GM12878 (cell line): Measurements from ENCODE around the gene HECTD2. TPM values are rescaled to one million over a fixed set of nuclear protein-coding genes. Genes with fewer than 3 reads are reported as not detected.

Experiments used
- ATAC-seq: fragments of 200-7000 bp; cut with Tn5 transposase; 3 replicates; pipeline ENCODE4 v1.9.1; 2020; ENCODE audit warnings: mild to moderate bottlenecking, moderate library complexity
- BruUV-seq: library from RNA; stranded (reverse); fragments of 400-500 nt; replicated peaks from 2 replicates; lab custom pipeline; 2021; lab: Mats Ljungman, UMichigan
- CTCF ChIA-PET: fragments of 300-600 bp; sonication (Branson Sonifier 250); formaldehyde crosslinking; extraction: SDS; loops from one replicate; lab custom pipeline; 2021; ENCODE audit warnings: inconsistent platforms; lab: Yijun Ruan, JAX
- POLR2A ChIA-PET: fragments of 350-600 bp; formaldehyde crosslinking; extraction: SDS; loops from one replicate; lab custom pipeline; 2021; ENCODE audit warnings: inconsistent platforms; lab: Charles Lee
- RAD21 ChIA-PET: fragments of 300-600 bp; sonication (Branson Sonifier 250); formaldehyde crosslinking; loops from one replicate; lab custom pipeline; 2023; ENCODE audit warnings: antibody characterized with exemption; ENCODE audit not compliant: unreplicated experiment; lab: Charles Lee
- SMC1A ChIA-PET: fragments of 300-600 bp; sonication (Branson Sonifier 250); formaldehyde crosslinking; loops from one replicate; lab custom pipeline; 2023; ENCODE audit not compliant: unreplicated experiment, uncharacterized antibody; lab: Charles Lee
- DNase-seq: peaks from one replicate; pipeline ENCODE4 v3.0.0-alpha.2; 2011; ENCODE audit warnings: low read depth, low spot score
- FAIRE-seq: peaks from 3 replicates; lab custom pipeline; 2011; peaks lifted over from hg19 to GRCh38; lab: Jason Lieb, UNC
- H2AFZ ChIP-seq: 2 replicates; pipeline ENCODE4 v1.6.0; 2011; ENCODE audit warnings: low read depth, low read length, control low read depth; ENCODE audit not compliant: control insufficient read depth
- H3K27ac ChIP-seq: 2 replicates; pipeline ENCODE4 v1.5.1; 2011; ENCODE audit warnings: control low read depth; ENCODE audit not compliant: control insufficient read depth, insufficient read depth
- H3K27me3 ChIP-seq, 2 experiments: replicated peaks in 1 of 2; 2 replicates each; pipeline versions ENCODE4 v1.6.0 to v1.6.1; 2011; ENCODE audit warnings: low read length in 1 of 2; ENCODE audit not compliant: control insufficient read depth in 2 of 2, insufficient read depth in 2 of 2
- H3K36me3 ChIP-seq, 2 experiments: 2 replicates each; pipeline ENCODE4 v1.5.1; 2011; ENCODE audit warnings: low read length in 1 of 2; ENCODE audit not compliant: control insufficient read depth in 2 of 2, insufficient read depth in 2 of 2
- H3K4me1 ChIP-seq: 2 replicates; pipeline ENCODE4 v1.6.1; 2011; ENCODE audit warnings: mild to moderate bottlenecking, low read length, moderate library complexity, mixed read lengths; ENCODE audit not compliant: control insufficient read depth, insufficient read depth
- H3K4me2 ChIP-seq: 2 replicates; pipeline ENCODE4 v1.6.0; 2011; ENCODE audit warnings: control low read depth; ENCODE audit not compliant: control insufficient read depth, insufficient read depth
- H3K4me3 ChIP-seq: fragments of 200-600 bp; sonication (generic); 2 replicates; pipeline ENCODE4 v1.5.1; 2016
- H3K79me2 ChIP-seq: 2 replicates; pipeline ENCODE4 v1.6.0; 2011; ENCODE audit warnings: low read length; ENCODE audit not compliant: control insufficient read depth, insufficient read depth
- H3K9ac ChIP-seq: 2 replicates; pipeline ENCODE4 v1.8.0; 2011; ENCODE audit warnings: low read length, control low read depth, mixed read lengths; ENCODE audit not compliant: control insufficient read depth, insufficient read depth
- H3K9me3 ChIP-seq: replicated peaks from 3 replicates; pipeline ENCODE4 v1.5.1; 2011; ENCODE audit warnings: mild to moderate bottlenecking, low read length; ENCODE audit not compliant: control insufficient read depth, insufficient read depth
- H4K20me1 ChIP-seq: 2 replicates; pipeline ENCODE4 v1.6.0; 2011; ENCODE audit not compliant: control insufficient read depth, insufficient read depth
- ASH2L ChIP-seq: fragments of 300-600, 200-600 bp; sonication (generic); IDR thresholded peaks from 2 replicates; pipeline ENCODE4 v1.6.1; 2017; ENCODE audit warnings: low read depth, mild to moderate bottlenecking, borderline replicate concordance
- CTCF ChIP-seq, 3 experiments: IDR thresholded peaks in 2 of 3; conservative IDR thresholded peaks in 1 of 3; 2 replicates each; pipeline ENCODE4 v1.5.1; 2011; ENCODE audit warnings: low read depth in 3 of 3, low read length in 3 of 3, mild to moderate bottlenecking in 3 of 3, control low read depth in 2 of 3, moderate library complexity in 2 of 3, inconsistent platforms in 1 of 3, mixed read lengths in 1 of 3; ENCODE audit not compliant: control insufficient read depth in 2 of 3, insufficient read depth in 1 of 3; ENCODE audit errors: extremely low read depth in 1 of 3
- E2F8 ChIP-seq: fragments of 450-650 bp; IDR thresholded peaks from 2 replicates; pipeline ENCODE4 v1.6.1; 2018; ENCODE audit warnings: mild to moderate bottlenecking, low read depth, moderate library complexity; ENCODE audit not compliant: partially characterized antibody
- ELK1 ChIP-seq: IDR thresholded peaks from 2 replicates; pipeline ENCODE4 v1.6.1; 2012; ENCODE audit warnings: low read depth, low read length, improper control_type of control experiment
- GATAD2B ChIP-seq: fragments of 450-650 bp; conservative IDR thresholded peaks from 2 replicates; pipeline ENCODE4 v1.6.1; 2017; ENCODE audit warnings: low read depth, mild to moderate bottlenecking, moderate library complexity
- HDAC2 ChIP-seq: fragments of 200-600 bp; sonication (generic); IDR thresholded peaks from 2 replicates; pipeline ENCODE4 v1.6.1; 2017
- JUND ChIP-seq: IDR thresholded peaks from 2 replicates; pipeline ENCODE4 v1.6.1; 2012; ENCODE audit warnings: low read depth, mild to moderate bottlenecking, low read length, improper control_type of control experiment, moderate library complexity
- MTA2 ChIP-seq: fragments of 450-650 bp; IDR thresholded peaks from 2 replicates; pipeline ENCODE4 v1.6.1; 2016; ENCODE audit warnings: low read depth, mild to moderate bottlenecking, moderate library complexity
- NKRF ChIP-seq: fragments of 450-650 bp; conservative IDR thresholded peaks from 2 replicates; pipeline ENCODE4 v1.6.1; 2017; ENCODE audit warnings: mild to moderate bottlenecking, moderate library complexity
- SIX5 ChIP-seq: IDR thresholded peaks from 2 replicates; pipeline ENCODE4 v1.6.1; 2011; ENCODE audit warnings: mild to moderate bottlenecking, low read depth, low read length, moderate library complexity; ENCODE audit not compliant: severe bottlenecking
- ZSCAN29 ChIP-seq: fragments of 450-650 bp; IDR thresholded peaks from 2 replicates; pipeline ENCODE4 v1.6.1; 2017; ENCODE audit warnings: mild to moderate bottlenecking, moderate library complexity
- WGBS: methylation state at CpG from one replicate; pipeline ENCODE4 v1.1.6; 2016; ENCODE audit warnings: low lambda C conversion rate; ENCODE audit not compliant: insufficient replicate concordance, insufficient coverage; ENCODE audit errors: missing lambda C conversion rate; 5-methylcytosine and 5-hydroxymethylcytosine counted together
- in situ Hi-C: fragments of 300-500 bp; cut with MboI; formaldehyde crosslinking; loops from 9 replicates; pipeline ENCODE4 v1.14.3; 2018; ENCODE audit warnings: mixed read lengths
- intact Hi-C: fragments of 100-400 bp; cut with micrococcal nuclease; formaldehyde crosslinking; loops from one replicate; pipeline ENCODE4 v1.14.2; 2022; ENCODE audit not compliant: unreplicated experiment
- polyA plus RNA-seq, 11 experiments: library from polyadenylated mRNA; depleted of rRNA in 4 of 11; unstranded in 6 of 11; stranded (reverse) in 5 of 11; fragments of >200 nt; fragmentation: Nextera tagmentation in 4 of 11; fragmentation: Illumina TruSeq in 1 of 11; extraction: Ambion mirVana in 4 of 11; extraction: Trizol in 1 of 11; gene quantifications; 1 replicate in 1 of 11; 2 replicates in 10 of 11; pipeline versions ENCODE4 v1.2.1 to v1.2.3, GENCODE V29; 2011 to 2016; ENCODE audit warnings: inconsistent platforms in 2 of 11, missing spikeins in 2 of 11, low read depth in 1 of 11
- total RNA-seq, 4 experiments: library from RNA; depleted of rRNA in 3 of 4; stranded (reverse); fragments of >200 nt in 3 of 4; fragmentation: Illumina TruSeq in 1 of 4; extraction: Trizol in 1 of 4; gene quantifications; 2 replicates each; pipeline versions ENCODE4 v1.2.1 to v1.2.3, GENCODE V29; 2013 to 2021
- TF ChIP-seq, protein P1 (sequence below): fragments of 450-650 bp; IDR thresholded peaks from 2 replicates; pipeline ENCODE4 v1.6.1; 2017; ENCODE audit warnings: low read depth, mild to moderate bottlenecking, moderate library complexity

Gene HECTD2
- total and polyA plus RNA-seq, 10 of the 15 experiments (the other 5 are each of a cell fraction or from before 2014, with no cell fraction given), result 0.87 to 3.0 (median 1.7) TPM

DNA sequence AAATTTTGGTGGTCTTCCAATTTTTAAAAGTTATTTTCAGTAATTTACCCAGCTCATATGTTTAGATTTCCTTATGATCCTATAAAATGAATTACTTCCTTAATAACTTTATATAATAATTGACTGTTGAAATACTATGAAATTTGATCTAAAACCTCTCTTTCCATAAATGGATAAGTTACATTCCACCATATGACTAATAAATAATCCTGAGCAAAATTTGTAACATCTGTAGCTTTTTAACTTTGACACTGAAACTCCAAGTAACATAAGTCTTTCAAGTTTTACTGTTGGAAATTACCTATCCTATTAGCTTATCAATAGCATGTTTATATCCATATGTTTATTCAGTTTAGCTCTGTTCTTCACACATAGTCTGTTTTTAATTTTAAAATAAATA, 85.3 kb downstream of the HECTD2 start (continued):
- no peak for TF ChIP-seq SIX5
- TF ChIP-seq, all 136 proteins: peak for 0

- CTCF ChIA-PET, result interaction anchor here (0.9 to 5.9 kb wide), 4 partner anchors 56 to 305 kb away, joined by 3 to 65 read pairs (median 6); no protein-coding TSS in a partner anchor
- Histone ChIP-seq H3K36me3 (no peaks in the 10 kb centered on the region), H3K9me3 (no peaks in the 10 kb centered on the region), H3K4me1 (no peaks in the 10 kb centered on the region), H3K79me2 (no peaks in the 10 kb centered on the region), H3K27me3 (no peaks in the 10 kb centered on the region), H3K9ac (no peak overlapping the region), H3K4me2 (no peak overlapping the region), H4K20me1 (no peaks in the 10 kb centered on the region), H3K4me3 (no peak overlapping the region), H3K27ac (no peak overlapping the region), H2AFZ (no peak overlapping the region)
- DNase-seq (no peak), FAIRE-seq (no peak), ATAC-seq (no peak)
- intact Hi-C loops (loop anchor here (5.0 kb wide), 1 partner anchor 411 kb away; the partner anchor contains the start of gene FGFBP3), in situ Hi-C loops (no loop called here)
- POLR2A ChIA-PET, result no interaction called here
- SMC1A ChIA-PET, result interaction anchor here (0.9 to 2.7 kb wide), 4 partner anchors 11 to 196 kb away, joined by 3 to 11 read pairs (median 4); no protein-coding TSS in a partner anchor
- 46% methylated on average over 4 of the region's 4 CpGs for WGBS
- no TSS peak for BruUV-seq
- RAD21 ChIA-PET, result interaction anchor here (1.2 kb wide), 1 partner anchor 139 kb away, joined by 5 read pairs; no protein-coding TSS in a partner anchor
- TF ChIP-seq JUND (no peak), NKRF (no peak), HDAC2 (no peak), ASH2L (no peak), CTCF (IDR thresholded peaks at IDR 0.05 in 2 of 3, conservative IDR thresholded peaks at IDR 0.05 in 1 of 3; ENCODE audit: control insufficient read depth in 2 of 3, extremely low read depth in 1 of 3, insufficient read depth in 1 of 3, low read depth in 3 of 3, low read length in 3 of 3) (no peak), MTA2 (no peak), GATAD2B (no peak), E2F8 (no peak), ELK1 (no peak), ZSCAN29 (no peak)
- TF ChIP-seq, protein P1, sequence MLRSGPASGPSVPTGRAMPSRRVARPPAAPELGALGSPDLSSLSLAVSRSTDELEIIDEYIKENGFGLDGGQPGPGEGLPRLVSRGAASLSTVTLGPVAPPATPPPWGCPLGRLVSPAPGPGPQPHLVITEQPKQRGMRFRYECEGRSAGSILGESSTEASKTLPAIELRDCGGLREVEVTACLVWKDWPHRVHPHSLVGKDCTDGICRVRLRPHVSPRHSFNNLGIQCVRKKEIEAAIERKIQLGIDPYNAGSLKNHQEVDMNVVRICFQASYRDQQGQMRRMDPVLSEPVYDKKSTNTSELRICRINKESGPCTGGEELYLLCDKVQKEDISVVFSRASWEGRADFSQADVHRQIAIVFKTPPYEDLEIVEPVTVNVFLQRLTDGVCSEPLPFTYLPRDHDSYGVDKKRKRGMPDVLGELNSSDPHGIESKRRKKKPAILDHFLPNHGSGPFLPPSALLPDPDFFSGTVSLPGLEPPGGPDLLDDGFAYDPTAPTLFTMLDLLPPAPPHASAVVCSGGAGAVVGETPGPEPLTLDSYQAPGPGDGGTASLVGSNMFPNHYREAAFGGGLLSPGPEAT, result no peak
Measured at GRCh38 chr10:91496016-91496415, 85.9 kb downstream of the HECTD2 start.
